GM19328 (cell line): ENCODE results near the gene ANAPC15.

ENCODE experiments used
- ATAC-seq: cut with Tn5 transposase; IDR thresholded peaks from one replicate; pipeline ENCODE4 v1.9.1; 2021; ENCODE audit warnings: mild to moderate bottlenecking, moderate library complexity; ENCODE audit not compliant: unreplicated experiment

ANAPC15 gene

DNA sequence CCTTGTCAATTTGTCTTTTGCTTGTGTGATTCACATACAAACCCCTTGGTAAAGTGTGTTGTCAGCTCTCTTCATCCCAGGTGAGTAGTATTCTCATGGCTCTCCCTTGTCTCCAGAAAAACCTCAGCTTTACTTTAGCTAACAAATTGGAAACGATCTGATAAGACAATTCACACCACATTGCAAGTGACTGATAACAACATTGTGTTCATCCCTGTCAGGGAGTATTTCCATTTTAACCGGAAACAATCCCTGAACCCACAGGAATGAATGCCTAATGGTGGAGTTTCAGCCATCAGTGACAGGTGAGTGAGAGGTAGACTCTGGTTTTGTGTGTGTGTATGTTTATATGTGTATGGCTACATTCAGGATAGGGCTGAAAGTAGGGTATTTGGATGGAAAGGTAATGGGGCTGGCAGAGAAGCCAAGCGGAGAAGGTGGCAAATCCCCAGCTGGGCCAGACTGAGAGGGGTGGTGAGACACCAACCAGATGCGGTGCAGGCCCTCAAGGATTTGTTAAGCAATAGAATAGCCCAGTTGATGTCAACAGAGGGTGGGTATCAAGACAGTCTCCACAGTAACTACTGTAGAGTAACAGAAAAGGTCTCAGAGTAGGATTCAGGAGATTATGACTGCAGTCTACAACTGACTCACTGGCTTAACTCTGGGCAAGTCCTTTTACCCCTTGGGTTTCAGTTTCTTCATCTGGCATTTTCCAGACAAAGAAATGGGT is 24.3 kb downstream of the ANAPC15 start:
- no peak for ATAC-seq

GRCh38 chr11:72085621-72086351 is 26.7 kb downstream of the ANAPC15 start:
- ATAC-seq: no peak

DNA sequence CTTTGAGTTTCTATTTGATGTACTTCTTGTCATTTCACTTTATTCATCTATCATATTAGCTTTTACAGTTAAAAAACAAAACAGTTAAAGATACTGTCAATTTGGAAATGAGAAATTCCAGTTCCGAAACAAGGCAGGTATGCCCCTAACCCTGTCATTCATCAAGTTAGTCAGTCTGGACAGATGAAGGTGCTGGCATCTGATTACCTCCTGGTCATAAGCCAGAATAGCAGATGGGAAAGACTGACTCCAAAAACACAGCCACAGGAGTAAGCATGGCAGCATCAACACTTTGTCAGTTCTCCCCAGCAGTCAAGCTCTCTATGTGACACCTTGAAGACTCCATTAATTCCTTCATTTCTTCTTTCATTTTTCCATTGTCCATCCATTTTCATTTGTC is 27.5 kb downstream of the ANAPC15 start:
- ATAC-seq: no peak

DNA sequence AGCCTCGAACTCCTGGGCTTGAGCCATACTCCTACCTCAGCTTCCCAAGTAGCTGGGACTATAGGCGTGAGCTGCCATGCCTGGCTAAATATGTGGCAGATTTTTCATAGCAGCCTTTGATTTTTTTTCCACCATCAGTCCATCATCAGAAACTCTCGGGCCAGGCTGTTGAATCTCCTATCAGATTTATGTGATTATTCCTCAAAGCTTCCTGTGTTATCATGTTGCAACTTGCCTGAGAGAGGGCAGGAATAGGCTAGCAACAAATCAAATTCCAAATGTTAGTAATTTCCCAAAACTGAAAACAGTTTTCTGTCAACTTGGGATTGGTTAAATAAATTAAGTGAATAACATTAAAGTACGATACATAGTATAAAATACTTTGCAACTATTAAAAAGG is 28.4 kb downstream of the ANAPC15 start:
- ATAC-seq: no peak

GRCh38 chr11:72083414-72083813 is 29.1 kb downstream of the ANAPC15 start:
- ATAC-seq: no peak

DNA sequence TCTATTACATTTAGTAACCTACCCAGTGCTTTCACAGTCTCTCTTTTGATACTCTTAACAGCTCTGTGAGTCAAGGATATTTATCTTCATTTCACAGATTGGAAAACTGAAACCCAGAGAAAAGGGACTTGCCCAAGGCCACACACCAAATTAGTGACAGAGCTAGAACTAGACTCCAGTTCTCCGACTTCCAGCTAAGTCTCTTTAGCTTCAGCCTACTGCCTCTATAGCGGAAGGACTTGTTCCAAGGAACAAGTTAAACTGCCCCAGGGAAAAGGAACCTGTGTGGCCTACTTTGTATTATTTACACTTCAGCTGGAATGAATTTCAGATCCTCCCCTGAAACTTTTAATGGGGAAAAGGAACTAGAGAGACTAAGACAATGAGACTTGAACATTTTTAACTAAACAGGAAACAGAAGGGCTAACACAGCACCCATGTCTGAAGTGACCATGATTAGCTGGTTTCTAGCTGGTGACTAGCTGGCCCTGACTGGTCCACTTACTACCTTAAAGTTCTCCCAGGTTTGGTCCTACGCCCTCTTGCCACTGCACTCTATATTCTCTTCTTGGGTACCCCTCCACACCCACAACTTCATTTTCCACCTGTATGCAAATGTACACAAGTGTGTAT is 30.6 kb downstream of the ANAPC15 start:
- ATAC-seq: no peak

- no peak for ATAC-seq
Measured at GRCh38 chr11:72081184-72081644, 31.3 kb downstream of the ANAPC15 start.

DNA sequence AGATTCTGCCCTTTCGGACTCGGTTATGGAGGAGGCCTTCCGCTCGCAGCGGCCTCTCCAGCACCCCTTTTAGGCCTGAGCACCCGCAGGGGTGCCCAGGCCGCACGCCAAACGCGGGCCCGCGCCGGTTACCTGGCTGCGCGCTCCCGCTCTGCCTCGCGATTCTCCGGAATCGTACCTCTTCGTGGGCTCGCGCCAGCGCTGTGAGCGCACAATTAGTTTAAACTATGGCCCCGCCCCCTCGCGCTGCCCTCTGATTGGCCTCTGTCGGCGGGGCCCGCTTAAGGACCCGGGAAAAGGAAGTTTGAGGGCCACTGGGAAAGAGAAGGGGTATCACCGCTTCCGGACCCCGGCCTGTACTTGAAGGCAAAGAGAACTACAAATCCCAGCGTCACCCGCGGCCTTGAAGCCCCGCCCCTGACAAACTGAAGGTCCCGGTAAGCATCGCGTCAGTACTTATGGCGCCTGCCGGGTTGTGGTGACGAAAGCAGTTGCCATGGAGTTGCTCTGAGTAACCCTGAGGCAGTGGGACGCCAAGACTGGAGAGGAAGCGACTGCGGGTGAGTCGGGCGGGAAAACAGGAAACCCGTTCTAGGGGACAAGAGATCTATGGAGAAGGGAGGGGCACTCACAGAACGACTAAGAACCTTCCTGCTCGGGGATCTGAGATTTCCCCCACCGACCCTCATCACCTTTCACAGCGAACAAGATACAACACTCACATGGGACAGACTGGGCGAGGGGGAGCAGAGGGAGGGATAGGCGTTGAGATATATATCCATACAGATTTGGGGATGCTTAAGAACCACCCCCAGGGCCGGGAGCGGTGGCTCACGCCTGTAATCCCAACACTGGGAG is 31.9 kb downstream of the ANAPC15 start, which contains the start of the genes LRRC51 and NUMA1:
LRRC51 (plus strand) TSS at position 525 of the 858 bp plus-strand sequence. CDS start 8,234 bp downstream, outside the sequence.
NUMA1 (minus strand) TSS at position 217 of the 858 bp plus-strand sequence. CDS start 44,599 bp downstream, outside the sequence.
- peak; percentile 91 for ATAC-seq

DNA sequence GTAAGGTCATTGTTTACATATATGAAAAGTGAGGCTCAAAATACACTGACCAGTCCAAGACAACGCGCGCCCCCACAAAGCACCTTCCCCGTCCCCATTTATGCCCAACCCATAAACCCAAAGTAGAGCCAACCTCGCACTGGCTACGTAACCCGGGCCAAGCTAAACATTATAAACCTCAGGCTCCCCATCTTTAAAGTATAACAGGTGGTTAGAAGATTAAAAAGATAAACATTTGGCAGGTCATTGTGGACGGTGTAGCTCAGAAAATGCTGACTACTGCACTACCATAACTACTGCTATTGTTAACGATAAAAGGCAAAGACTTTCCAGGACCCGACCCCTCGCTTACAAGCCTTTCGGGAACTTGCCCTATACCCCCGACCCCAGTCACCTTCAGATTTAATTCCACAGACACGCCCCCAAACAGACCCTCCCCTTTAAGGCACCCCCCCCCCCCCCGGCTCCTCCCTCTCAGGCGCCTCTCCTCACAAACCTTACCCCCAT is 32.6 kb downstream of the ANAPC15 start:
- no peak for ATAC-seq

GRCh38 chr11:72078477-72078876 is 34.0 kb downstream of the ANAPC15 start:
- no peak for ATAC-seq

GRCh38 chr11:72075756-72076155 is 36.7 kb downstream of the ANAPC15 start:
- no peak for ATAC-seq

DNA sequence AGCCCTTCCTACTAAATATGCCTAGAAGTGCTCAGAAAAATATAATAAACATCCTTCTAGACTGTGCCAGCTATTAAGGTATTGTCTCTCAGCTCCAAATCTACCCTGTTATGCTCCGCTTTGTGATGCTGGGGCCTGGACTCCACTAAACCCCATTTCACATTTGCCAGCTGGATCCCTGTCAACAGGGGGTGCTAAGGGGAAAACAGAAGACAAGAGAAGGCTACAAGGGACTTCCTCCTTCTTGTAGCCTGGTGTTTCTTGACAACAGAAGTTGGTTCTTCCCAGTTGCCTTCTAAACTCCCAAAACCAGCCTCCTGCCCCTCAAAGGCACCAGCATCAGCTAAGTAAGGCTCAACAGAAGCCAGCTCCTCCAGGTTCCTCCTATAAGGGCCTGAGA is 37.4 kb downstream of the ANAPC15 start:
- no peak for ATAC-seq

DNA sequence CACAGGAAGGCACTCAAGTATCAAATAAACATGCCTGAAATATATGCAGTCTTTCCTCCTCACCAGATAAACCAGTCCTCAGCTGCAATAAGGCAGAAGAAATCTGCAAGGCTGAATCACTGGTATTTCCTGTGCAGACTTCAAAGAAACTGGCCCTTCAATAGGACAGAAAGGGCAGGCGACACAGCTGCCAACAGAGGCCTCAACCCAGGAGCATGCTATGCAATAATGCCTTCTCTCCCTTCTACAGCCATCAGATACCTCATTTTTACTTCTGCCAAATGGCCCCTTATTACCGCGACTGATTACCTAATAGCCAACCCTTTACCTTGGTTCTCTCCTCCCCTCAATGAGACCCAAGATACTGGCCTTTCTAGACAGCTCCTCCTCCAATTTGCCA is 40.1 kb downstream of the ANAPC15 start:
- ATAC-seq: no peak

DNA sequence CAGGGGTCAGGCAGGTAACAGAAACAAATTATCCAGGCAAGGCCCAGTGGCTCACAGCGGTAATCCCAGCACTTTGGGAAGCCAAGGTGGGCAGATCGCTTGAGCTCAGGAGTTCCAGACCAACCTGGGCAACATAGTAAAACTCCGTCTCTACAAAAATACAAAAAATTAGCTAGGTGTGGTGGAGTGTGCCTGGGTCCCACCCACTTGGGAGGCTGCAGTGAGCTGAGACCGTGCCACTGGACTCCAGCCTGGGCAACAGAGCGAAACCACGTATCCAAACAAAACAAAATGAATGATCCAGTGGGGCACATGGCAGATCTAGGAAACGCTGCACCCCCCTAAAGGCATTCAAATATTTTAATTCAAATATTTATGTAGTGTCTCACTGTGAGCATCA is 42.0 kb downstream of the ANAPC15 start:
- ATAC-seq: no peak

GRCh38 chr11:72069787-72070251 is 42.7 kb downstream of the ANAPC15 start:
- no peak for ATAC-seq

- ATAC-seq: no peak
Measured at GRCh38 chr11:72069200-72069599, 43.3 kb downstream of the ANAPC15 start.

DNA sequence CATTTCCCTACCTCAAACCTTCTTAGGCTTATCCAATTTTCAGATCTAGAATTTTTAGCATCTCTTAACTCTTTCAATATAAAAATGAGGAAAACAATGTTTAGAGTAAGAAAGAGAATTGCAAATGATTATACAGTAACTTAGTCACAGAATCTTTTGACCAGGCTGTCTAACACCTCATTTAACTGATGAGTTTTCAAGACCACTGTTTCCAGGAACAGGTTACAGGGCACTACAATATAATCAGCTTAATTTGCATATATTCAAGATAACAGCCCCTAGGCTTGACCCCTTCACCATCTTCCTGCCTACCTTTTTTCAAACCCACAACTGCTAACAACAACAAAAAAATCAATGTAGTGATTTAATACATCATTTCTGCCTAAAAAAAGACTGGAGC is 44.8 kb downstream of the ANAPC15 start:
- no peak for ATAC-seq

DNA sequence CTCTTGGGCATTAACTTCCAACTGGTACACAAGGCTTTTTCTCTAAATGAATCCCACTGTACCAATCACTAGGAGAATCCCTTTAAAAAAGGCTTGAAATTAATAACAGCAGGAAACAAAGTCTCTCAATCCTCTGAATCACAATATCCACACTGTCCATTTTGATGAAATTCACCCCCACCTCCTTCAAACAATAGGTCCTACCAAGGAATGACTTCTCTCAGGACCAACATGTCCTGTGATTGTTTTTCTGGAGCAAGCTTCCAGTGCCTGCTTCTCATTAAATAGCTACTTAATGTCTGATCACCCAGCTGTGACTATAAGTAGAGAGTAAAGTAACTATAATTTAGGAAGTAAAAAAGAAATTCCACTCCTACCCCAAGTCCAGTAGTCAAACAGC is 45.2 kb downstream of the ANAPC15 start:
- no peak for ATAC-seq

DNA sequence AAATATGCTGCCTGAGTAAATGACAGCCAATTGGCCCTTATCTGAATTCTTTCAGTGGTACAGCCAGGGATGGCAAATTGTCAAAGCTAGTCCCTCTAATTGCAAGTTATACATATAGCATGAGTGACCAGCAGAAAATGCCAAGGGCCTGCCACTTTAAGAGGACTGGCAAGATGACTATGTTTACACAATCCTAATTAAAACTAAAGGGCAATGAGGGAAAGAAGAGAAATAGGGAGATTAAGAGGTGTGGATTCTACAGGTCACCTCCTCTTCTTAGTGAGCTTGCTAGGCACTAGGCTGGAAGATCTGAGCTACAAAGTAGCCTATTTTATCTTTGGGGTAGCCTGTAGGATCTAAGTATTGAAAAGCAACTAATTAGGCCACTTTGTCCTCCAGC is 45.6 kb downstream of the ANAPC15 start:
- ATAC-seq: no peak

DNA sequence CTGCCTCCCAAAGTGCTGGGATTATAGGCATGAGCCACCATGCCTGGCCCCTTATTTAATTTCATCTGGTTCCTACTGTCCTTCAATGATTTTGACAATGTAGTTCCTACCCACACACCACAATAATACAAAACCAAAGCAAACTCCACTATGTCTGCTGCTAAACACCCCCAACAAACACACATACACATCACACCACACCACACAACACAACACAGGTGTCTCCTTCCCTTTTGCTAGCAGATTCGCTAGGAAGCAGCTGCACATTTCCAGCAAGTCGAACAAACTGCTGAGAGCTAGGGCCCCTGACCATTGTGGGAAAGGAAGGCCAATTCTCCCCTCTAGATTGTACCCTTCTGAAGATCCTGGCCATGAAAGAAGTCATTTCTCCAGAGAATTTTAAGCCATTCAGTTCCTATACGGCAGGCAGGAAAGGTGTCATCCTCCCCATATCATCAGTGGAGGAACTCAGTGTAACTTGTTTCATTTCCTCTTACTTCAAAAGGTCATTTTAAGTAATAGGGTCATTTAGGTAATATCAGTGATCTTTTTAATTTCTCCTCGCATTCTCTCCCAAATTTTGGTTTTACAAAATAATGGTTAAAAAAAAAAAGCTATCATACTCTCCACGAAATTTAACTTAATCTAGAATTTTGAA is 50.6 kb downstream of the ANAPC15 start:
- ATAC-seq: no peak
